HG03108 (cell line): ENCODE data around the gene DARS1.
A peak's percentile ranks its signal among the peaks of the same experiment; 100 is the strongest.
"Not testable (repeated sequence)": the region's sequence is repeated elsewhere in the genome, so short reads cannot be mapped to it uniquely, and the experiment has no call there.

Source experiments
- ATAC-seq: cut with Tn5 transposase; IDR thresholded peaks from one replicate; pipeline ENCODE4 v1.9.1; 2021; ENCODE audit warnings: moderate library complexity; ENCODE audit not compliant: unreplicated experiment

Gene DARS1

GRCh38 chr2:135985826-135986393, 484 bp upstream of the DARS1 start:
- peak; percentile 25 for ATAC-seq

- ATAC-seq, result no peak
These were observed 1.0 kb downstream of the DARS1 start for GRCh38 chr2:135984199-135985017.

- no peak for ATAC-seq
These were observed 4.9 kb downstream of the DARS1 start for GRCh38 chr2:135980434-135981079.

- no peak for ATAC-seq
These were observed 9.7 kb downstream of the DARS1 start for GRCh38 chr2:135975702-135976101.

- no peak for ATAC-seq
These were observed 11.4 kb downstream of the DARS1 start for GRCh38 chr2:135974036-135974435.

- no peak for ATAC-seq
These were observed 15.6 kb downstream of the DARS1 start for GRCh38 chr2:135969655-135970387.

GRCh38 chr2:135965756-135966155, 19.7 kb downstream of the DARS1 start:
- ATAC-seq, result no peak

- not testable (repeated sequence) for ATAC-seq
These were observed 21.0 kb downstream of the DARS1 start for GRCh38 chr2:135964404-135964803.

GRCh38 chr2:135963841-135964240, 21.6 kb downstream of the DARS1 start:
- ATAC-seq, result no peak

- peak; percentile 45 for ATAC-seq
These were observed 22.9 kb downstream of the DARS1 start for GRCh38 chr2:135962366-135963123.

- ATAC-seq, result no peak
These were observed 24.5 kb downstream of the DARS1 start for GRCh38 chr2:135960656-135961551.

- no peak for ATAC-seq
These were observed 25.3 kb downstream of the DARS1 start for GRCh38 chr2:135960150-135960549.

GRCh38 chr2:135958927-135959326, 26.5 kb downstream of the DARS1 start:
- ATAC-seq, result not testable (repeated sequence)

GRCh38 chr2:135954020-135954601, 31.3 kb downstream of the DARS1 start:
- no peak for ATAC-seq

GRCh38 chr2:135952891-135953290, 32.5 kb downstream of the DARS1 start:
- ATAC-seq, result no peak

- no peak for ATAC-seq
These were observed 34.3 kb downstream of the DARS1 start for GRCh38 chr2:135951041-135951583.

- no peak for ATAC-seq
These were observed 35.8 kb downstream of the DARS1 start for GRCh38 chr2:135949451-135950234.
